OCI-LY3 (cell line): ENCODE results near the gene CKB.

Experiments used
- CTCF ChIP-seq: fragments of 200-600, 300-600 bp; sonication (generic); IDR thresholded peaks from 2 replicates; pipeline ENCODE4 v1.5.1; 2014; ENCODE audit warnings: antibody characterized with exemption, low read length, low read depth
- EZH2phosphoT487 ChIP-seq: fragments of 200-600 bp; shearing (Covaris generic); IDR thresholded peaks from 2 replicates; pipeline ENCODE4 v1.6.1; 2018; ENCODE audit warnings: antibody characterized with exemption, mixed run types, low read depth

- TF ChIP-seq CTCF (no peak), EZH2phosphoT487 (no peak)
These were observed 2.8 kb downstream of the CKB start for GRCh38 chr14:103519837-103520212.
